Mucosa of rectum (tissue), 2 donors: Measurements from ENCODE around the gene CCDC150.

ENCODE experiments used
- H3K27ac ChIP-seq, 2 donors: one replicate each; pipeline ENCODE4 v1.7.0; 2013; ENCODE audit warnings: inconsistent platforms in 2 of 2, low read depth in 2 of 2, low read length in 2 of 2
- H3K27me3 ChIP-seq, 2 donors: one replicate each; pipeline ENCODE4 v1.7.0; 2013; ENCODE audit warnings: low read length in 2 of 2; ENCODE audit not compliant: control insufficient read depth in 2 of 2, insufficient read depth in 2 of 2
- H3K36me3 ChIP-seq, 2 donors: one replicate each; pipeline ENCODE4 v1.7.0; 2013; ENCODE audit warnings: low read length in 2 of 2; ENCODE audit not compliant: control insufficient read depth in 2 of 2, insufficient read depth in 2 of 2
- H3K4me1 ChIP-seq, 2 donors: one replicate each; pipeline ENCODE4 v1.7.0; 2013; ENCODE audit warnings: low read length in 2 of 2, mild to moderate bottlenecking in 1 of 2; ENCODE audit not compliant: control insufficient read depth in 2 of 2, insufficient read depth in 2 of 2
- H3K4me3 ChIP-seq, 2 donors: one replicate each; pipeline ENCODE4 v1.7.0; 2013; ENCODE audit warnings: low read length in 2 of 2
- H3K9ac ChIP-seq, 2 donors: one replicate each; pipeline ENCODE4 v1.7.0; 2013; ENCODE audit warnings: low read length in 2 of 2, low read depth in 1 of 2, mild to moderate bottlenecking in 1 of 2
- H3K9me3 ChIP-seq, 2 donors: one replicate each; pipeline ENCODE4 v1.7.0; 2013; ENCODE audit warnings: low read length in 2 of 2; ENCODE audit not compliant: control insufficient read depth in 2 of 2
- donor health status: healthy.
- donor health status: Normal muscosa, but diverticular disease.

The CCDC150 gene

DNA sequence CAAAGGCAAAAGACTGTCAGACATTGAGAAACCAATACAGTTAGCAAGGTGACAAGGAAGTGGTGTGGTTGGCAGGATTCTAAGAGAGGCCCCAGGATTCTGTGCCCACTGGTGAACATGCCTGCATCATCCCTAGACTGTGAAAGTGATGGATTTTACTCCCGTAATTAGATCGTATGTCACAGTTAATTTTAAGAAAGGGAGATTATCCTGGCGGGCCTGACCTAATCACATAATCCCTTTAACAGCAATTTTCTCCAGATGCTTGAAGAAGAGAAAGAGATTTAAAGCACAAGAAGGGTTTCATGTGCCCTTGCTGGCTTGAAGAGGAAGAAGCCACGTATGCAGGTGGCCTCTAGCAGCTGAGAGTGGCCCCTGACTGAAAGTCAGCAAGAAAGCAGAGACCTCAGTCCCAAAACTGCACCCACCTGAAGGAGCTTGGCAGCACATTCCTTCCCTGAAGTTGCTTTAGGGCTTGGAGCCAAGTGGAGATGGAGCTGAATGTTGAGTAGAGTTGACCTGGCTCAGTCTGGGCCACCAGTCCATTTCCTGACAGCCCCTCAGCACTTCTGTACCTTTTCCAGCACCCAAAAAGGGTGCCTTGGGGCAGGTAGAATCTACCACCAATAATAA, 110.9 kb downstream of the CCDC150 start:
- H3K9ac ChIP-seq: no peak overlapping the region
- no peak overlapping the region for H3K4me3 ChIP-seq
- H3K36me3 ChIP-seq: no peaks in the 10 kb centered on the region
- no peaks in the 10 kb centered on the region for H3K9me3 ChIP-seq
- H3K27me3 ChIP-seq: no peaks in the 10 kb centered on the region
- no peaks in the 10 kb centered on the region for H3K4me1 ChIP-seq
- H3K27ac ChIP-seq: no peak overlapping the region

DNA sequence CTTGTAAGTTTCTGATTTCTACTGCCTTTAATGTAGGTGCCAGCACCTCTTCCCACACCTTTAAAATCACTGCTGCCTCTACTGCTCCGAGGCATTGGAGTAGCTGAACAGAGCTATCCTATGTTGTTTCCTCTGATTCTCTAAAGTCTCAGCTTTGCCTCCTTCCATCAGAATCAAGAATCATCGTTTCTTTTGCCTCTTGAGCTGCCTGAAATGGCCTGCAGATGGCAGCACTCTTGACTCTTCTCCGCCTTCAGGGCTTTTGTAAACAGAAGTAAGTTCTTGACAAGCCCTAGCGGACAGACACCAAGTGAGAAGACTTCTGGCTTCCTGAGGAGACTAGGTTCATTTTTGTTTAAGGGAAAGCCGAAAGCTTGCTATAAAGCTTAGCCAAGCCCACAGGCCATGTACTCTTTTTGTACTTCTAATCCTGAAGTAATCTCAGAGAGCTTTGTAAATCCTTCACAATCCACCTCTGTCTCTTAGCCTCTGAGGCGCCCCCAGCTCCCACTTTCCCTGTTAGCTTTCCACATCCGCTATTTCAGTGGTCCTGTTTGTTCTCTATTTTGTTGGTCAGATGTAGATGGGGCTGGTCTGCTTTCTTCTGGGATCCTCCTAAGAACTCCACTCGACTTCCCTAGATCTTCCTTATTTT, 111.6 kb downstream of the CCDC150 start:
- Histone ChIP-seq H3K27me3 (no peaks in the 10 kb centered on the region), H3K4me1 (no peaks in the 10 kb centered on the region), H3K4me3 (no peak overlapping the region), H3K9me3 (no peaks in the 10 kb centered on the region), H3K9ac (no peak overlapping the region), H3K36me3 (no peaks in the 10 kb centered on the region), H3K27ac (no peak overlapping the region)

DNA sequence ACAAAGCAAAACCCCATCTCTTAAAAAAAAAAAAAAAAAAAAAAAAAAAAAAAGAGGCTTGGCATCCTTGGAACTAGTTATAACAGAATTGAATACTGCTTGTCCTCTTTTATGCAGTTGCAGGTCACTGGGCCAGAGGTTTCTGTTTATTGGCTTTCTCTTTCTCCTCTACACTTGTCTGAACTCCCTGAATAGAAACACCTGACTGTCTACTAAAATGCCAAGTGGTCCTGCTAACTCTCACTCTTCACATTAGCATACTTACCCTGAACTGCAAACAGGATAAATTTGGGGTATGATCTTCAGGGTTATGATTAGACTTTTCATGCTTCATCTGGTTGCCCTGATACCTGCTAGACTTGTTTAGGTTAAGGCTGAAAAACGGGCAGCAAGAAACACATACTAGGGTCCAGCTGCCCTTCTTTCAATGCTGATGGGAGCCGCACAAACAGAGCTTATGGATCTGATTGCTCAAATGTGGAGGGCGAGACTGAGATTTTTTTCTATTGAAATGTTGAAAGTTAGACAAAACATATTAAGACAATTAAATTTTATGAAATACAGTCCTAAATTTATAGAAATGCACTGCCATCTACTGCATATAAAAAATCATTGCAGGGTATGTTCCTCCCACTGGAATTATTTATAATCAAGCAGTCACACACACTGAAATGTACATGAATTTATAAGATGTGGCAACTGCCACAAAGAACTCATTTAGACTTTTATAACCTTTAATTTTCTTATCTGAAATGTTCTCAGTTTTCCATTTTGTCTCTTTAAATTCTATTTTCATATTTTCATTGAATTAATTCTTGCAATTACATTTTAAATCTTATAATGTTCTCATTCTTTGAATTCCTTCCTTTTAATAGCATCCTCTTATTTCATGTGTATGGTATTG, 119.2 kb downstream of the CCDC150 start:
- peaks cover under 1 to 7% of the 10 kb centered on the region in 2 donors for H3K36me3 ChIP-seq
- H3K4me1 ChIP-seq: no peaks in the 10 kb centered on the region
- H3K9me3 ChIP-seq: no peaks in the 10 kb centered on the region
- H3K4me3 ChIP-seq: no peak overlapping the region
- no peak overlapping the region for H3K9ac ChIP-seq
- no peaks in the 10 kb centered on the region for H3K27me3 ChIP-seq
- H3K27ac ChIP-seq: no peak overlapping the region

DNA sequence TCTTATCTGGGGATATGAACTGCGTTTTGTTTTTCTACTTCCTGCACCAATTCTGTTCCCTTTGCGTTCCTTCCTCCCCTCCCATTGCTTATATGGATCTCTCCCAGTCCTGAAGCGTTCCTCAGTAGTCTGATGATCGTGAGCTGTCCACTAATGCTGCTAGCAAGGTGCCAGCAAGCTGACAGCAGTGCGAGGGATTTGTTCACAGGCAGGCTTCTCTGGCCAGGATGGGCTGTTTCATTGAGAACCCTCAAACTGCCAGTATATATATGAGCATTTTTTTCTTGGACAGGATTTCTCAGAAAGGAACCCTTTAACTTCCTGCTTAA, 119.8 kb downstream of the CCDC150 start:
- Histone ChIP-seq H3K36me3 (peaks cover 7 to 11% of the 10 kb centered on the region in 2 donors), H3K4me1 (no peaks in the 10 kb centered on the region), H3K4me3 (no peak overlapping the region), H3K9me3 (no peaks in the 10 kb centered on the region), H3K9ac (no peak overlapping the region), H3K27me3 (no peaks in the 10 kb centered on the region), H3K27ac (no peak overlapping the region)

DNA sequence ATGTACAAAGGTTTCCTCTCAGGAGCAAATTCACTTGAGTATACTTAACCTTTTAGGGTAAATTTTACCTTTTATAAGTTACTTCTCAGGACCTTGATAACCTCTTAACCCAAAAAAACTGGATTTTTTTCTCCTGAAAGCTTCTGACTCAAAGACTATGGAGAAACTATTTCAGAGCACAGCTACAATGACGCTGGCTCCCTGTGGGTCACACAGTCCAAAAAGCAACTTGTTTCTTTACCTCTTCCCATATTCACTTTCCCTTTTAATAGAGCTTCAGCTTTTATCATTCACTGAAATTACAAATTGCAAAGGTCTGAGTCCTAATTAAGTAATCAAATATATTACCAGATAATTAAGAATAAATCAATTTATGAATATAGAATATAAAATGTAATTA, 127.6 kb downstream of the CCDC150 start:
- no peaks in the 10 kb centered on the region for H3K9me3 ChIP-seq
- H3K4me1 ChIP-seq: no peaks in the 10 kb centered on the region
- H3K27ac ChIP-seq: no peak overlapping the region
- H3K36me3 ChIP-seq: peaks cover 33 to 40% of the 10 kb centered on the region in 2 donors
- no peak overlapping the region for H3K4me3 ChIP-seq
- H3K27me3 ChIP-seq: no peaks in the 10 kb centered on the region
- H3K9ac ChIP-seq: no peak overlapping the region
